ENCODE measurements around the gene DENR.

GRCh38 chr12:122803937-122804336 lies 51.3 kb downstream of the DENR start:
- TF ChIP-seq CTCF (optimal IDR thresholded peaks at IDR 0.05 in 1 of 3, IDR thresholded peaks at IDR 0.05 in 1 of 3, conservative IDR thresholded peaks at IDR 0.05 in 1 of 3; ENCODE audit: extremely low read depth in 1 of 3, insufficient read depth in 2 of 3, low read length in 3 of 3) (no peak), EZH2 (IDR thresholded peaks at IDR 0.05; ENCODE audit: low read length) (no peak)
